GM23338 (cell line): Measurements from ENCODE around the gene DHRS13. TPM values are rescaled to one million over a fixed set of nuclear protein-coding genes. Genes with fewer than 3 reads are reported as not detected.

Experiments
- ATAC-seq: fragments of 200-7000 bp; cut with Tn5 transposase; 3 replicates; pipeline ENCODE4 v1.9.1; 2020
- DNase-seq: peaks from one replicate; pipeline ENCODE4 v3.0.0-alpha.2; 2015; ENCODE audit warnings: low spot score
- H2AFZ ChIP-seq: fragments of 200-600 bp; sonication (generic); 2 replicates; pipeline ENCODE4 v1.8.0; 2016; ENCODE audit warnings: antibody characterized with exemption, mild to moderate bottlenecking, moderate library complexity
- H3F3A ChIP-seq: fragments of 200-600 bp; sonication (generic); replicated peaks from 2 replicates; pipeline ENCODE4 v1.8.0; 2017; ENCODE audit warnings: antibody characterized with exemption, mixed run types, low read depth
- H3K27ac ChIP-seq: fragments of 200-600 bp; sonication (generic); 2 replicates; pipeline ENCODE4 v1.6.1; 2016; ENCODE audit warnings: low read depth
- H3K27me3 ChIP-seq: fragments of 200-600 bp; sonication (generic); 2 replicates; pipeline ENCODE4 v1.8.0; 2016; ENCODE audit warnings: mild to moderate bottlenecking, mixed run types, moderate library complexity; ENCODE audit not compliant: insufficient read depth
- H3K36me3 ChIP-seq: fragments of 200-600 bp; sonication (generic); 2 replicates; pipeline ENCODE4 v1.8.0; 2016; ENCODE audit warnings: mild to moderate bottlenecking; ENCODE audit not compliant: insufficient read depth
- H3K4me1 ChIP-seq: fragments of 200-600 bp; sonication (generic); 2 replicates; pipeline ENCODE4 v1.8.0; 2016; ENCODE audit warnings: mild to moderate bottlenecking, moderate library complexity; ENCODE audit not compliant: insufficient read depth
- H3K4me2 ChIP-seq: fragments of 200-600 bp; sonication (generic); 2 replicates; pipeline ENCODE4 v1.7.1; 2017; ENCODE audit warnings: mixed run types
- H3K4me3 ChIP-seq: fragments of 200-600 bp; sonication (generic); 2 replicates; pipeline ENCODE4 v1.6.1; 2016; ENCODE audit warnings: mixed run types
- H3K79me2 ChIP-seq: fragments of 200-600 bp; sonication (generic); replicated peaks from 2 replicates; pipeline ENCODE4 v1.8.0; 2017; ENCODE audit warnings: mild to moderate bottlenecking; ENCODE audit not compliant: insufficient read depth
- H3K9me2 ChIP-seq: fragments of 200-600 bp; sonication (generic); 2 replicates; pipeline ENCODE4 v1.8.0; 2017; ENCODE audit not compliant: insufficient read depth
- H4K20me1 ChIP-seq: fragments of 200-600 bp; sonication (generic); replicated peaks from 2 replicates; pipeline ENCODE4 v1.8.0; 2017; ENCODE audit warnings: mild to moderate bottlenecking; ENCODE audit not compliant: insufficient read depth
- H3K27ac Mint-ChIP-seq: 2 replicates; pipeline ENCODE4 v1.8.0; 2020; ENCODE audit warnings: inconsistent platforms, mild to moderate bottlenecking, moderate library complexity, mixed read lengths
- H3K27me3 Mint-ChIP-seq: 3 replicates; pipeline ENCODE4 v1.8.0; 2022; ENCODE audit warnings: low read depth, mild to moderate bottlenecking, moderate library complexity, mixed read lengths, inconsistent platforms; ENCODE audit not compliant: insufficient read depth, poor library complexity
- H3K36me3 Mint-ChIP-seq: 3 replicates; pipeline ENCODE4 v1.8.0; 2021; ENCODE audit warnings: low read depth, mild to moderate bottlenecking, inconsistent platforms, moderate library complexity, mixed read lengths
- H3K4me1 Mint-ChIP-seq: 3 replicates; pipeline ENCODE4 v1.8.0; 2020; ENCODE audit warnings: mild to moderate bottlenecking, inconsistent platforms, mixed read lengths
- H3K4me3 Mint-ChIP-seq: 3 replicates; pipeline ENCODE4 v1.8.0; 2021; ENCODE audit warnings: moderate library complexity, mild to moderate bottlenecking, inconsistent platforms, mixed read lengths
- H3K9me3 Mint-ChIP-seq: 3 replicates; pipeline ENCODE4 v1.8.0; 2020; ENCODE audit warnings: moderate library complexity, mild to moderate bottlenecking, inconsistent platforms, mixed read lengths
- CREB1 ChIP-seq: fragments of 250-450 bp; sonication (Bioruptor Pico); IDR thresholded peaks from 2 replicates; pipeline ENCODE4 v1.5.0; 2020; ENCODE audit warnings: low read depth, mild to moderate bottlenecking, moderate library complexity
- ETS1 ChIP-seq: IDR thresholded peaks from 2 replicates; pipeline ENCODE4 v1.6.1; 2016; ENCODE audit warnings: antibody characterized with exemption
- EZH2 ChIP-seq: fragments of 200-600 bp; sonication (generic); IDR thresholded peaks from one replicate; pipeline ENCODE4 v1.8.0; 2017; ENCODE audit warnings: antibody characterized with exemption, mild to moderate bottlenecking, low read depth; ENCODE audit not compliant: unreplicated experiment
- EZH2phosphoT487 ChIP-seq: fragments of 200-600 bp; sonication (generic); IDR thresholded peaks from one replicate; pipeline ENCODE4 v1.8.1; 2018; ENCODE audit warnings: antibody characterized with exemption; ENCODE audit not compliant: unreplicated experiment
- NANOG ChIP-seq: IDR thresholded peaks from 2 replicates; pipeline ENCODE4 v1.6.1; 2016; ENCODE audit warnings: antibody characterized with exemption, borderline replicate concordance
- POLR2AphosphoS5 ChIP-seq: IDR thresholded peaks from 2 replicates; pipeline ENCODE4 v1.6.1; 2016; ENCODE audit warnings: antibody characterized with exemption, low read depth
- REST ChIP-seq: IDR thresholded peaks from one replicate; pipeline ENCODE4 v1.6.1; 2018; ENCODE audit warnings: antibody characterized with exemption; ENCODE audit not compliant: unreplicated experiment
- STAT1 ChIP-seq: IDR thresholded peaks from one replicate; pipeline ENCODE4 v1.6.1; 2016; ENCODE audit warnings: antibody characterized with exemption; ENCODE audit not compliant: unreplicated experiment
- ZNF114 ChIP-seq: fragments of 250-450 bp; sonication (Bioruptor Pico); IDR thresholded peaks from 2 replicates; pipeline ENCODE4 v1.5.0; 2020; ENCODE audit warnings: mild to moderate bottlenecking, moderate library complexity
- polyA plus RNA-seq: library from polyadenylated mRNA; unstranded; fragments of >200 nt; fragmentation: Nextera tagmentation; extraction: Ambion mirVana; gene quantifications from 2 replicates; pipeline ENCODE4 v1.2.1, GENCODE V29; 2016
- total RNA-seq: library from RNA; depleted of rRNA; stranded (reverse); fragments of >200 nt; shearing (Covaris generic); gene quantifications from 2 replicates; pipeline ENCODE4 v1.2.3, GENCODE V29; 2014
- TF ChIP-seq, protein P1 (sequence below), 2 experiments: fragments of 200-600 bp in 1 of 2; sonication (generic) in 1 of 2; conservative IDR thresholded peaks; 2 replicates each; pipeline versions ENCODE4 v1.5.1 to v1.6.1; 2016 to 2017; ENCODE audit warnings: antibody characterized with exemption in 2 of 2, low read depth in 2 of 2, mild to moderate bottlenecking in 2 of 2, moderate library complexity in 1 of 2

Gene DHRS13
- total and polyA plus RNA-seq, 2 experiments from 2014 or later: 5.4 to 34.2 TPM

DNA sequence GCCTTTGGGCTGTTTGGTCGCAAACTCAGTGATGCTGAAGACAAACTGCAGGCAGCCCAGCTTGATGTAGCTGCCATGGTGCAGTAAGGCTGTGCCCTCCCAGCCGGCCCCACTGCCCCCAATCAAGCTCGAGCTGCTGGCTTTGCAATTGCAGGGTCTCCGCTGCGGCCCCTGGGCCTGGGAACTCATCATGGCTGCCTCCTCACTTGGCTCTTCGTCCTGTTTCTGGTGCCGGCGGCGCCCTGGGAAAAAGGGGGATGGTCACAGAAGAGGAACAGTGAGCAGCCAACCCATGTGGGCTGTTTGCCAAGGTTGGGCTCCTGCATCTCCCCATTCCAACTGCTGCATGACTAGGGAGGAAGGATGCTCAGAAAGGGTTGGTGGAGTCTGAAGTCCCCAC, 3.4 kb upstream of the DHRS13 start (continued):
- no peak for TF ChIP-seq EZH2
- TF ChIP-seq, protein P1, sequence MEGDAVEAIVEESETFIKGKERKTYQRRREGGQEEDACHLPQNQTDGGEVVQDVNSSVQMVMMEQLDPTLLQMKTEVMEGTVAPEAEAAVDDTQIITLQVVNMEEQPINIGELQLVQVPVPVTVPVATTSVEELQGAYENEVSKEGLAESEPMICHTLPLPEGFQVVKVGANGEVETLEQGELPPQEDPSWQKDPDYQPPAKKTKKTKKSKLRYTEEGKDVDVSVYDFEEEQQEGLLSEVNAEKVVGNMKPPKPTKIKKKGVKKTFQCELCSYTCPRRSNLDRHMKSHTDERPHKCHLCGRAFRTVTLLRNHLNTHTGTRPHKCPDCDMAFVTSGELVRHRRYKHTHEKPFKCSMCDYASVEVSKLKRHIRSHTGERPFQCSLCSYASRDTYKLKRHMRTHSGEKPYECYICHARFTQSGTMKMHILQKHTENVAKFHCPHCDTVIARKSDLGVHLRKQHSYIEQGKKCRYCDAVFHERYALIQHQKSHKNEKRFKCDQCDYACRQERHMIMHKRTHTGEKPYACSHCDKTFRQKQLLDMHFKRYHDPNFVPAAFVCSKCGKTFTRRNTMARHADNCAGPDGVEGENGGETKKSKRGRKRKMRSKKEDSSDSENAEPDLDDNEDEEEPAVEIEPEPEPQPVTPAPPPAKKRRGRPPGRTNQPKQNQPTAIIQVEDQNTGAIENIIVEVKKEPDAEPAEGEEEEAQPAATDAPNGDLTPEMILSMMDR (conservative IDR thresholded peaks at IDR 0.05; ENCODE audit: low read depth in 2 of 2): no peak
- no peak for TF ChIP-seq STAT1
- TF ChIP-seq ETS1: no peak
- no peak for TF ChIP-seq EZH2phosphoT487
- TF ChIP-seq NANOG: no peak
- no peak for TF ChIP-seq ZNF114 (CRISPR knock-in tag)
- no peak for TF ChIP-seq REST

- H3K4me3 Mint-ChIP-seq: no peak overlapping the region
- H2AFZ ChIP-seq: no peak overlapping the region
- no peak overlapping the region for H3K4me2 ChIP-seq
- ATAC-seq (no peak), DNase-seq (no peak)
- H3K36me3 ChIP-seq: peaks cover 32% of the 10 kb centered on the region
- no peaks in the 10 kb centered on the region for H3K27me3 ChIP-seq
- H3K4me1 Mint-ChIP-seq: peaks cover 55% of the 10 kb centered on the region
- H3K4me1 ChIP-seq: peaks cover 31% of the 10 kb centered on the region
- peaks cover 55% of the 10 kb centered on the region for H3K36me3 Mint-ChIP-seq
- no peak overlapping the region for H3K27ac Mint-ChIP-seq
- H4K20me1 ChIP-seq: peaks cover 16% of the 10 kb centered on the region
- no peaks in the 10 kb centered on the region; the same call in 2 of the 3 replicates for H3K9me3 Mint-ChIP-seq
- peak overlapping the region; percentile 73; the same call in 1 of the 2 replicates for H3K27ac ChIP-seq
- H3K4me3 ChIP-seq: no peak overlapping the region
- H3F3A ChIP-seq: peaks cover 49% of the 10 kb centered on the region
- no peaks in the 10 kb centered on the region for H3K9me2 ChIP-seq
- peaks cover 19% of the 10 kb centered on the region; the same call in 1 of the 2 replicates for H3K79me2 ChIP-seq
- H3K27me3 Mint-ChIP-seq: peaks cover 27% of the 10 kb centered on the region
- TF ChIP-seq REST: no peak
- no peak for TF ChIP-seq POLR2AphosphoS5
- no peak for TF ChIP-seq ETS1
- TF ChIP-seq CREB1 (CRISPR knock-in tag): no peak
- TF ChIP-seq, protein P1 (conservative IDR thresholded peaks at IDR 0.05; ENCODE audit: low read depth in 2 of 2): no peak
- no peak for TF ChIP-seq EZH2
These were observed 1.9 kb upstream of the DHRS13 start for GRCh38 chr17:28904800-28905199.
